PC-3 (cell line): Measurements from ENCODE around the gene RTKN2. TPM values are rescaled to one million over a fixed set of nuclear protein-coding genes. Genes with fewer than 3 reads are reported as not detected.
A peak's percentile ranks its signal among the peaks of the same experiment; 100 is the strongest.

Source experiments
- ATAC-seq: fragments of 200-7000 bp; cut with Tn5 transposase; 2 replicates; pipeline ENCODE4 v1.9.1; 2020; ENCODE audit warnings: mild to moderate bottlenecking, moderate library complexity
- BruUV-seq: library from RNA; stranded (reverse); fragments of 400-500 nt; replicated peaks from 2 replicates; lab custom pipeline; 2021; lab: Mats Ljungman, UMichigan
- CTCF ChIA-PET: fragments of 300-600 bp; sonication (Branson Sonifier 250); formaldehyde crosslinking; loops from one replicate; lab custom pipeline; 2022; ENCODE audit warnings: antibody characterized with exemption; lab: Charles Lee
- POLR2A ChIA-PET: fragments of 300-600 bp; sonication (Branson Sonifier 250); formaldehyde crosslinking; loops from one replicate; lab custom pipeline; 2022; ENCODE audit warnings: antibody characterized with exemption; ENCODE audit not compliant: unreplicated experiment; lab: Charles Lee
- DNase-seq: peaks from one replicate; pipeline ENCODE4 v3.0.0-alpha.2; 2015
- H2AFZ ChIP-seq: fragments of 300-600 bp; sonication (generic); 2 replicates; pipeline ENCODE4 v1.6.0; 2016; ENCODE audit warnings: antibody characterized with exemption, low read length
- H3F3A ChIP-seq: fragments of 300-600 bp; sonication (generic); one replicate; pipeline ENCODE4 v1.6.0; 2017; ENCODE audit warnings: antibody characterized with exemption, low read length, control low read depth, mild to moderate bottlenecking; ENCODE audit not compliant: unreplicated experiment
- H3K27ac ChIP-seq: fragments of 300-600 bp; sonication (generic); 2 replicates; pipeline ENCODE4 v1.5.1; 2016; ENCODE audit warnings: mild to moderate bottlenecking, low read length
- H3K27me3 ChIP-seq: fragments of 300-600 bp; sonication (generic); 2 replicates; pipeline ENCODE4 v1.6.1; 2016; ENCODE audit warnings: low read length, mixed read lengths
- H3K36me3 ChIP-seq: fragments of 300-600 bp; sonication (generic); 2 replicates; pipeline ENCODE4 v1.6.1; 2016; ENCODE audit warnings: low read depth, mixed run types, low read length, mixed read lengths
- H3K4me1 ChIP-seq: fragments of 300-600 bp; sonication (generic); 2 replicates; pipeline ENCODE4 v1.5.1; 2016; ENCODE audit warnings: low read length; ENCODE audit not compliant: insufficient read depth
- H3K4me2 ChIP-seq: fragments of 300-600 bp; sonication (generic); 2 replicates; pipeline ENCODE4 v1.6.0; 2016; ENCODE audit warnings: low read length
- H3K4me3 ChIP-seq: fragments of 300-600 bp; sonication (generic); 2 replicates; pipeline ENCODE4 v1.5.1; 2016; ENCODE audit warnings: mild to moderate bottlenecking, low read length, mixed read lengths
- H3K79me2 ChIP-seq: fragments of 300-600 bp; sonication (generic); 2 replicates; pipeline ENCODE4 v1.6.1; 2017; ENCODE audit warnings: low read length, mixed read lengths
- H3K9ac ChIP-seq: fragments of 300-600 bp; sonication (generic); 2 replicates; pipeline ENCODE4 v1.6.0; 2016; ENCODE audit warnings: mild to moderate bottlenecking, low read length
- H3K9me2 ChIP-seq: fragments of 300-600 bp; sonication (generic); replicated peaks from 2 replicates; pipeline ENCODE4 v1.6.1; 2016; ENCODE audit warnings: mixed run types, low read length, mixed read lengths
- H3K9me3 ChIP-seq: fragments of 300-600 bp; sonication (generic); 2 replicates; pipeline ENCODE4 v1.6.1; 2016; ENCODE audit warnings: low read length, mixed read lengths
- H4K20me1 ChIP-seq: fragments of 300-600 bp; sonication (generic); 2 replicates; pipeline ENCODE4 v1.6.1; 2016; ENCODE audit warnings: low read length, mixed read lengths
- EZH2 ChIP-seq: fragments of 300-600 bp; sonication (generic); IDR thresholded peaks from one replicate; pipeline ENCODE4 v1.6.1; 2017; ENCODE audit warnings: antibody characterized with exemption, mild to moderate bottlenecking, low read length; ENCODE audit not compliant: unreplicated experiment
- EZH2phosphoT487 ChIP-seq: fragments of 300-600 bp; sonication (generic); IDR thresholded peaks from 2 replicates; pipeline ENCODE4 v1.6.1; 2018; ENCODE audit warnings: mild to moderate bottlenecking, antibody characterized with exemption, low read length, borderline replicate concordance
- intact Hi-C: fragments of 100-400 bp; cut with micrococcal nuclease; formaldehyde crosslinking; loops from 2 replicates; pipeline ENCODE4 v1.9.0; 2023
- total RNA-seq: library from RNA; depleted of rRNA; stranded (reverse); fragments of >200 nt; gene quantifications from 2 replicates; pipeline ENCODE4 v1.2.3, GENCODE V29; 2014
- TF ChIP-seq, protein P1 (sequence below): fragments of 300-600 bp; sonication (generic); conservative IDR thresholded peaks from 2 replicates; pipeline ENCODE4 v1.5.1; 2017; ENCODE audit warnings: antibody characterized with exemption, low read depth, mild to moderate bottlenecking, low read length

The RTKN2 gene
- total RNA-seq, 1 experiment from 2014 or later, result 26.6 TPM

DNA sequence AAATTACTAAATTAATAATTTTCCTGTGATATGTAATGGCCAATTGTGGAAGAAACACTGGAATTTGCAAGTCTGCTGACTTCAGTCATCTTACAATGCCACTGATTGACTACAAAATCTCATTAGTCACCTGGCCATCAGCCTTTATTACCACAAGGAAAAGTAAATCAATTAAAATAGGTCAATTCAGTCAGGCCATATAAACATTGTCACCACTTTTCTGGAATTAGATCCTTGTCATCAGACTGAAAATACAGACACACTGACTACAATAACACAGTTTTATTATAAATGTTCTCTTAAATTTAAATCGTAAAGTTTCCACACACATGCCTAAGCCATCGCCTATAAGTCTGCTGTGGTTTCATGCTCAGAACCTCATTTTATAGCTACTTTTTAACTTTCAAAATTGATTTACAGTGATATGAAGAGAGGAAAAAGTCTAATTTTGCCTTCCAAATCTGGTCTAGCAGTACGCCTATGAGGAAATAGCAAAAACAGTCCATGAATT lies 54.2 kb downstream of the RTKN2 start:
- no TSS peak for BruUV-seq
- Histone ChIP-seq H3K9me2 (no peaks in the 10 kb centered on the region), H3K79me2 (no peaks in the 10 kb centered on the region), H3K27me3 (no peaks in the 10 kb centered on the region), H2AFZ (no peak overlapping the region), H3K9me3 (no peaks in the 10 kb centered on the region), H3K4me1 (no peaks in the 10 kb centered on the region), H3K36me3 (no peaks in the 10 kb centered on the region; the same call in 1 of the 2 replicates), H3K27ac (no peak overlapping the region), H3F3A (no peaks in the 10 kb centered on the region), H3K4me3 (no peak overlapping the region), H4K20me1 (no peaks in the 10 kb centered on the region), H3K4me2 (no peak overlapping the region), H3K9ac (no peak overlapping the region)
- DNase-seq, result no peak
- CTCF ChIA-PET, result no interaction called here
- intact Hi-C loops, result loop anchor here (1.0 to 2.0 kb wide), 2 partner anchors 17 to 62 kb away; no protein-coding TSS in a partner anchor
- peak; percentile 91 for ATAC-seq
- POLR2A ChIA-PET, result no interaction called here
- TF ChIP-seq, protein P1, sequence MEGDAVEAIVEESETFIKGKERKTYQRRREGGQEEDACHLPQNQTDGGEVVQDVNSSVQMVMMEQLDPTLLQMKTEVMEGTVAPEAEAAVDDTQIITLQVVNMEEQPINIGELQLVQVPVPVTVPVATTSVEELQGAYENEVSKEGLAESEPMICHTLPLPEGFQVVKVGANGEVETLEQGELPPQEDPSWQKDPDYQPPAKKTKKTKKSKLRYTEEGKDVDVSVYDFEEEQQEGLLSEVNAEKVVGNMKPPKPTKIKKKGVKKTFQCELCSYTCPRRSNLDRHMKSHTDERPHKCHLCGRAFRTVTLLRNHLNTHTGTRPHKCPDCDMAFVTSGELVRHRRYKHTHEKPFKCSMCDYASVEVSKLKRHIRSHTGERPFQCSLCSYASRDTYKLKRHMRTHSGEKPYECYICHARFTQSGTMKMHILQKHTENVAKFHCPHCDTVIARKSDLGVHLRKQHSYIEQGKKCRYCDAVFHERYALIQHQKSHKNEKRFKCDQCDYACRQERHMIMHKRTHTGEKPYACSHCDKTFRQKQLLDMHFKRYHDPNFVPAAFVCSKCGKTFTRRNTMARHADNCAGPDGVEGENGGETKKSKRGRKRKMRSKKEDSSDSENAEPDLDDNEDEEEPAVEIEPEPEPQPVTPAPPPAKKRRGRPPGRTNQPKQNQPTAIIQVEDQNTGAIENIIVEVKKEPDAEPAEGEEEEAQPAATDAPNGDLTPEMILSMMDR, result no peak
- no peak for TF ChIP-seq EZH2phosphoT487
- TF ChIP-seq EZH2, result no peak

DNA sequence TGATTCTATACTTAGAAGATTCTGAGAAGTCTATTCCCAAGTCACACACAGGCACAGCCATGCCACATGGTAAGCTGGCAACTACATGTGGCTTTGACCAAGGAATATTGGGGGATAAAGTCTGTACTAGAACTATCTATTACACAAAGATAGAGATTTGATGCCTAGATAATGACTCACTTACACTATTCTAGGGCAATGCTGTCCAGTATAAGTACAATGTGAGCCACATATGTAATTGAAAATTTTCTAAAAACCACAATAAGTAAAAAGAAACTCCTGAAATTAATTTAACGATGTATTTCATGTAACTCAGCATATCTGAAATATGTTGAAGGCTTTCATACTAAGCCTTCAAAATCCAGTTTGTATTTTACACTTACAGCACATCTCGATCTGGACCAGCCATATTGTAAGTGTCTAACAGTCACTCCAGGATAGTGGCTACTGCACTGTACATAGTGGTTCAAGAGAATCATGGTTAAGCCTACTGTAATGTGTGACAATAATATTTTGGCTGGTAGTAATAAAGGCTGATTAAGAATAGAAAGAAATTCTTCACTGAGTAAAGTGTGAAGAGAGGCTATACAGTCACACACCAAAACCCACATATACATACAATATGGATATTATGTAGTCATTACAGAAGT lies 62.8 kb downstream of the RTKN2 start:
- Histone ChIP-seq H4K20me1 (no peaks in the 10 kb centered on the region), H3K4me1 (no peaks in the 10 kb centered on the region), H3K9ac (no peak overlapping the region), H3K79me2 (no peaks in the 10 kb centered on the region), H3K4me3 (no peak overlapping the region), H3K9me3 (no peaks in the 10 kb centered on the region), H3K36me3 (0 out of 2 replicates have a peak, but pooled peaks cover 4% of the 10 kb centered on the region), H3F3A (no peaks in the 10 kb centered on the region), H3K27ac (no peak overlapping the region), H2AFZ (no peak overlapping the region), H3K9me2 (no peaks in the 10 kb centered on the region), H3K27me3 (no peaks in the 10 kb centered on the region), H3K4me2 (no peak overlapping the region)
- BruUV-seq, result no TSS peak
- intact Hi-C loops, result no loop called here
- ATAC-seq, result no peak
- POLR2A ChIA-PET, result no interaction called here
- CTCF ChIA-PET, result no interaction called here
- TF ChIP-seq, protein P1, result no peak
- TF ChIP-seq EZH2phosphoT487 (no peak), EZH2 (no peak)
- DNase-seq, result no peak

DNA sequence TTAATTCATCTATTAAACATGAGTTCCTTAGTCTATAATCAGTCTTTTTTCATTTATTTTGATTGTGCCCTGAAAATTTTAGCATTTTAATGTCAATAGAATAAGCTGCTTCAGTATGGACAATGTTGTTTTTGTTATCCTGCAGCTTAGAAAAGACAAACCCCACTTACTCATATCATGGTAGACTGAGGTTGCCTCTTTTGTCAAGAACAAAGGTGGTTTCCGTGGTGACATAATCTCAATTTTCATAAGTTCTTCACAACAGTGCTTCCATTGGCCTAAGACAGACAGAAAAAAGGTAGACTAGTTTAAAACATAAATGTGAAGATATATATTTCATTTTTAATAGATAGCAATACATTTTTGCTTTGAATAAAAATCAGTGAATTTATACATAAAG lies 69.1 kb downstream of the RTKN2 start:
- ATAC-seq (no peak), DNase-seq (no peak)
- Histone ChIP-seq H3K9me3 (no peaks in the 10 kb centered on the region), H3K79me2 (no peaks in the 10 kb centered on the region), H3K4me1 (peaks cover 6% of the 10 kb centered on the region), H3F3A (no peaks in the 10 kb centered on the region), H3K9me2 (no peaks in the 10 kb centered on the region), H2AFZ (no peak overlapping the region), H3K36me3 (peaks cover 17% of the 10 kb centered on the region), H4K20me1 (no peaks in the 10 kb centered on the region), H3K9ac (no peak overlapping the region), H3K27me3 (no peaks in the 10 kb centered on the region), H3K4me3 (no peak overlapping the region), H3K27ac (no peak overlapping the region), H3K4me2 (no peak overlapping the region)
- POLR2A ChIA-PET, result no interaction called here
- CTCF ChIA-PET, result no interaction called here
- intact Hi-C loops, result no loop called here
- no peak for TF ChIP-seq EZH2phosphoT487
- TF ChIP-seq, protein P1, result no peak
- no peak for TF ChIP-seq EZH2
- BruUV-seq, result no TSS peak
